ENCODE results near the gene KRTAP2-3.

- TF ChIP-seq CTCF (IDR thresholded peaks at IDR 0.05): no peak
- TF ChIP-seq POLR2A (IDR thresholded peaks at IDR 0.05): no peak
Observed at GRCh38 chr17:41037853-41038350, 22.0 kb downstream of the KRTAP2-3 start.
